Cardiac septum (tissue), 1 donor: ENCODE data around the gene VAT1L. TPM values are rescaled to one million over a fixed set of nuclear protein-coding genes. Genes with fewer than 3 reads are reported as not detected.
"Not testable (repeated sequence)": the region's sequence is repeated elsewhere in the genome, so short reads cannot be mapped to it uniquely, and the experiment has no call there.

Source experiments
- DNase-seq: peaks from one replicate; pipeline ENCODE4 v3.0.0-alpha.2; 2020; ENCODE audit warnings: low spot score
- intact Hi-C: fragments of 100-400 bp; cut with DNase I; formaldehyde crosslinking; loops from one replicate; pipeline ENCODE4 v1.14.0; 2022
- total RNA-seq: library from RNA; stranded (reverse); fragmentation: NEBNext Ultra II Directional; extraction: Animal tissue kit (Norgen Biotek cat#: 25700); gene quantifications from one replicate; pipeline ENCODE4 v1.2.1, GENCODE V29; 2021
- donor health status: DM: no; HTN: no; CAD: no.

The VAT1L gene
- total RNA-seq, 1 donor from 2014 or later, result 49.4 TPM

- intact Hi-C loops, result loop anchor here (2.0 to 5.0 kb wide), 4 partner anchors 113 to 293 kb away; partner anchors contain the start of genes NUDT7 and VAT1L
- DNase-seq, result no peak
Observed at GRCh38 chr16:77969861-77970260, 181.5 kb downstream of the VAT1L start.

GRCh38 chr16:77970371-77970770 is 182.0 kb downstream of the VAT1L start:
- intact Hi-C loops, result loop anchor here (2.0 kb wide), 1 partner anchor 294 kb away; no protein-coding TSS in a partner anchor

GRCh38 chr16:77971306-77972061 is 183.1 kb downstream of the VAT1L start:
- intact Hi-C loops, result loop anchor here (2.0 kb wide), 1 partner anchor 295 kb away; no protein-coding TSS in a partner anchor
- DNase-seq, result peak; percentile 88

More at GRCh38 chr16:77970371-77970770, 182.0 kb downstream of the VAT1L start:
- no peak for DNase-seq

- no peak for DNase-seq
- intact Hi-C loops, result no loop called here
Observed at GRCh38 chr16:77972062-77972392, 183.7 kb downstream of the VAT1L start.

- no peak for DNase-seq
- intact Hi-C loops, result no loop called here
Observed at GRCh38 chr16:77974883-77975282, 186.5 kb downstream of the VAT1L start.

GRCh38 chr16:77975942-77976341 is 187.6 kb downstream of the VAT1L start:
- DNase-seq, result no peak
- intact Hi-C loops, result no loop called here

- intact Hi-C loops, result no loop called here
- DNase-seq, result no peak
Observed at GRCh38 chr16:77977339-77977738, 189.0 kb downstream of the VAT1L start.

- intact Hi-C loops, result no loop called here
Observed at GRCh38 chr16:77985111-77985510, 196.7 kb downstream of the VAT1L start.

GRCh38 chr16:77986011-77986740 is 197.8 kb downstream of the VAT1L start:
- intact Hi-C loops, result no loop called here
- no peak for DNase-seq

More at GRCh38 chr16:77985111-77985510, 196.7 kb downstream of the VAT1L start:
- DNase-seq, result no peak

GRCh38 chr16:77987810-77988209 is 199.4 kb downstream of the VAT1L start:
- DNase-seq, result no peak
- intact Hi-C loops, result no loop called here

- intact Hi-C loops, result loop anchor here (10.0 kb wide), 1 partner anchor 755 kb away; no protein-coding TSS in a partner anchor
- DNase-seq, result no peak
Observed at GRCh38 chr16:77989846-77990245, 201.5 kb downstream of the VAT1L start.

- intact Hi-C loops, result loop anchor here (10.0 kb wide), 1 partner anchor 757 kb away; no protein-coding TSS in a partner anchor
- DNase-seq, result no peak
Observed at GRCh38 chr16:77991701-77992100, 203.3 kb downstream of the VAT1L start.

- DNase-seq, result not testable (repeated sequence)
- intact Hi-C loops, result loop anchor here (10.0 kb wide), 1 partner anchor 758 kb away; no protein-coding TSS in a partner anchor
Observed at GRCh38 chr16:77992381-77992780, 204.0 kb downstream of the VAT1L start.

GRCh38 chr16:77993111-77993985 is 205.0 kb downstream of the VAT1L start:
- DNase-seq, result no peak
- intact Hi-C loops, result loop anchor here (10.0 kb wide), 1 partner anchor 759 kb away; no protein-coding TSS in a partner anchor

- intact Hi-C loops, result loop anchor here (10.0 kb wide), 1 partner anchor 761 kb away; no protein-coding TSS in a partner anchor
- no peak for DNase-seq
Observed at GRCh38 chr16:77995843-77996455, 207.6 kb downstream of the VAT1L start.

GRCh38 chr16:77998350-77999023 is 210.1 kb downstream of the VAT1L start:
- no peak for DNase-seq
- intact Hi-C loops, result loop anchor here (10.0 kb wide), 1 partner anchor 764 kb away; no protein-coding TSS in a partner anchor

- intact Hi-C loops, result loop anchor here (2.0 kb wide), 1 partner anchor 327 kb away; no protein-coding TSS in a partner anchor
- no peak for DNase-seq
Observed at GRCh38 chr16:78001451-78002025, 213.2 kb downstream of the VAT1L start.
